Adrenal gland (tissue), 12 donors: ENCODE measurements around the gene PINK1. TPM values are rescaled to one million over a fixed set of nuclear protein-coding genes. Genes with fewer than 3 reads are reported as not detected.

Experiments used
- DNase-seq, 7 donors: peaks; one replicate each; pipeline ENCODE4 v3.0.0-alpha.2; 2019 to 2020
- H3K27ac ChIP-seq, 5 donors: fragments of 200-600 bp; sonication (generic) in 4 of 5; 1 replicate in 3 of 5; 2 replicates in 2 of 5; pipeline versions ENCODE4 v1.5.1 to v1.8.0; 2016 to 2020; ENCODE audit warnings: mild to moderate bottlenecking in 1 of 5
- H3K27me3 ChIP-seq: fragments of 200-600 bp; 2 replicates; pipeline ENCODE4 v1.8.0; 2021
- H3K36me3 ChIP-seq, 2 donors: fragments of 200-600 bp; replicated peaks in 1 of 2; 1 replicate in 1 of 2; 2 replicates in 1 of 2; pipeline versions ENCODE4 v1.5.1 to v1.8.0; 2018 to 2022
- H3K4me1 ChIP-seq, 2 donors: fragments of 200-600 bp; replicated peaks in 1 of 2; 1 replicate in 1 of 2; 2 replicates in 1 of 2; pipeline versions ENCODE4 v1.5.1 to v1.8.0; 2018 to 2021
- H3K4me3 ChIP-seq, 4 donors: fragments of 200-600 bp; sonication (generic) in 3 of 4; one replicate each; pipeline ENCODE4 v1.5.1; 2016 to 2018
- H3K9me3 ChIP-seq, 3 donors: fragments of 200-600 bp; sonication (generic) in 1 of 3; replicated peaks in 1 of 3; 1 replicate in 2 of 3; 2 replicates in 1 of 3; pipeline versions ENCODE4 v1.5.1 to v1.8.0; 2016 to 2021
- CTCF ChIP-seq, 6 experiments: fragments of 450-650 bp in 4 of 6; fragments of 200-600 bp in 2 of 6; sonication (generic) in 1 of 6; IDR thresholded peaks; 1 replicate in 5 of 6; 2 replicates in 1 of 6; pipeline versions ENCODE4 v1.5.1 to v1.8.0; 2016 to 2021; ENCODE audit warnings: antibody characterized with exemption in 6 of 6, mild to moderate bottlenecking in 2 of 6, moderate library complexity in 1 of 6
- POLR2A ChIP-seq, 2 donors: fragments of 450-650 bp; IDR thresholded peaks; one replicate each; pipeline ENCODE4 v1.6.1; 2017; ENCODE audit warnings: antibody characterized with exemption in 2 of 2, mild to moderate bottlenecking in 2 of 2, moderate library complexity in 1 of 2
- WGBS, 4 donors: extraction: QIAGEN DNeasy Blood & Tissue Kit in 2 of 4; methylation state at CpG; one replicate each; pipeline versions ENCODE4 v1.1.5 to v1.1.7; 2013 to 2017; 5-methylcytosine and 5-hydroxymethylcytosine counted together
- intact Hi-C, 2 donors: fragments of 100-400 bp; cut with DNase I; formaldehyde crosslinking; loops; one replicate each; pipeline versions ENCODE4 v1.14.1 to v1.15.0; 2022 to 2023
- polyA plus RNA-seq, 3 donors: library from polyadenylated mRNA; stranded (reverse); fragments of 200-250 nt in 2 of 3; fragments of 350-450 nt in 1 of 3; fragmentation: Illumina TruSeq in 1 of 3; extraction: RNeasy Lipid Tissue Mini Kit (QIAGEN cat#74804) in 1 of 3; gene quantifications; one replicate each; pipeline ENCODE4 v1.2.3, GENCODE V29; 2013 to 2014
- total RNA-seq, 9 donors: library from RNA; depleted of rRNA in 4 of 9; stranded (reverse); fragments of >200 nt in 4 of 9; fragments of 120-200 nt in 1 of 9; fragmentation: NEBNext Ultra II Directional in 1 of 9; extraction: Animal tissue kit (Norgen Biotek cat#: 25700) in 1 of 9; gene quantifications; one replicate each; pipeline versions ENCODE4 v1.1.0 to v1.2.4, GENCODE V29; 2013 to 2023
- donor health status: healthy with polysubstance abuse.
- donor health status: Bipolar disorder and iron deficiency.
- donor health status: DM: yes; HTN: yes; CAD: no.
- donor health status: DM: no; HTN: no; CAD: no.
- donor health status: DM: no; HTN: no; CAD: no.
- donor health status: DM: yes; HTN: yes; CAD: no.

Gene PINK1
- total and polyA plus RNA-seq, 12 donors: 98.4 to 586 (median 257) TPM

- H3K9me3 ChIP-seq: no peaks in the 10 kb centered on the region
- 83 to 91% (median 89%) methylated on average over 3 of the region's 3 CpGs for WGBS, 4 donors
These were observed 7.8 kb upstream of the PINK1 start for GRCh38 chr1:20625176-20626097.

GRCh38 chr1:20626098-20626427 lies 7.2 kb upstream of the PINK1 start:
- H3K27ac ChIP-seq: no peak overlapping the region

More at GRCh38 chr1:20625176-20626097, 7.8 kb upstream of the PINK1 start:
- intact Hi-C loops: no loop called here
- H3K36me3 ChIP-seq: no peaks in the 10 kb centered on the region
- TF ChIP-seq POLR2A (IDR thresholded peaks at IDR 0.05) (no peak), CTCF (IDR thresholded peaks at IDR 0.05) (no peak)
- DNase-seq: no peak
- H3K4me1 ChIP-seq: no peaks in the 10 kb centered on the region
- no peak overlapping the region for H3K27ac ChIP-seq
- H3K27me3 ChIP-seq: no peaks in the 10 kb centered on the region
- H3K4me3 ChIP-seq: no peak overlapping the region

DNA sequence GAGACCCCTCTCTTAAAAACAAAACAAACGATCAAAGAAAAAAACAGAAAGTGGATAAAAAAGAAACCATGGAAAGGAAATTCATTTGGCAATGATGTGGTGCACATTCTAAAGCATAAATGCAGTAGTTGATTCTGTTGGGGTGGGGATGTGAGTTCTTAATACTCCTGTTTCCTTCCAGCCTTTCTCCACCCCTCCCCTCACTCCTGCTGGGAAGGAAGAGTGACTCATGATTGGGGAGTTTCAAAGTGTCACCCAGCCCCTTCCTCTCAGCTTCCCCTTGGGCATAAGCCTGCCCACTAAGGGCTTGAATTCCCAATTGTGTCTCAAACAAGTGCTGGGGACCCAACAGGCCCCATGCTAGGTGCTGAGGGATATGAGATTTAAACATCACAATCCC lies 6.7 kb upstream of the PINK1 start:
- H3K4me1 ChIP-seq: no peaks in the 10 kb centered on the region
- WGBS, 4 donors: 57 to 80% (median 74%) methylated on average over 1 of the region's 1 CpG
- no peaks in the 10 kb centered on the region for H3K9me3 ChIP-seq
- H3K4me3 ChIP-seq: no peak overlapping the region
- TF ChIP-seq CTCF (IDR thresholded peaks at IDR 0.05): no peak
- no peak for TF ChIP-seq POLR2A (IDR thresholded peaks at IDR 0.05)
- intact Hi-C loops: no loop called here
- no peak overlapping the region for H3K27ac ChIP-seq
- no peaks in the 10 kb centered on the region for H3K27me3 ChIP-seq
- no peaks in the 10 kb centered on the region for H3K36me3 ChIP-seq
- no peak for DNase-seq

More at GRCh38 chr1:20626098-20626427, 7.2 kb upstream of the PINK1 start:
- no peaks in the 10 kb centered on the region for H3K4me1 ChIP-seq
- TF ChIP-seq POLR2A (IDR thresholded peaks at IDR 0.05) (no peak), CTCF (IDR thresholded peaks at IDR 0.05) (no peak)
- intact Hi-C loops: no loop called here
- H3K27me3 ChIP-seq: no peaks in the 10 kb centered on the region
- DNase-seq: no peak
- H3K36me3 ChIP-seq: no peaks in the 10 kb centered on the region
- no peaks in the 10 kb centered on the region for H3K9me3 ChIP-seq
- 53 to 90% (median 74%) methylated on average over 1 of the region's 1 CpG for WGBS, 4 donors
- no peak overlapping the region for H3K4me3 ChIP-seq

- Histone ChIP-seq H3K9me3 (no peaks in the 10 kb centered on the region), H3K27ac (no peak overlapping the region), H3K4me1 (peaks cover 12 to 13% of the 10 kb centered on the region in 2 donors), H3K4me3 (no peak overlapping the region), H3K36me3 (no peaks in the 10 kb centered on the region), H3K27me3 (no peaks in the 10 kb centered on the region)
- intact Hi-C loops: no loop called here
- DNase-seq: no peak
- TF ChIP-seq POLR2A (IDR thresholded peaks at IDR 0.05) (no peak), CTCF (IDR thresholded peaks at IDR 0.05) (no peak)
- WGBS, 4 donors: 13 to 48% (median 27%) methylated on average over 4 of the region's 4 CpGs
These were observed 2.5 kb upstream of the PINK1 start for GRCh38 chr1:20630729-20631128.
